Raji (cell line): ENCODE measurements around the gene PCDHGB7.
"Not testable (repeated sequence)": the region's sequence is repeated elsewhere in the genome, so short reads cannot be mapped to it uniquely, and the experiment has no call there.

ENCODE experiments used
- POLR2A ChIP-seq: IDR thresholded peaks from 2 replicates; pipeline ENCODE4 v1.6.1; 2011; ENCODE audit warnings: low read depth, low read length, control low read depth; ENCODE audit not compliant: insufficient read depth

PCDHGB7 gene

GRCh38 chr5:141392429-141393198 is 24.9 kb upstream of the PCDHGB7 start, which contains the start of gene PCDHGA8:
Gene PCDHGA8, plus strand, starts transcription at chr5:141392633. Its CDS starts 181 bp downstream, at chr5:141392814.
- no peak for TF ChIP-seq POLR2A

GRCh38 chr5:141393267-141393666 is 24.2 kb upstream of the PCDHGB7 start:
- TF ChIP-seq POLR2A, result no peak

GRCh38 chr5:141397756-141398551 is 19.5 kb upstream of the PCDHGB7 start, which contains the start of gene PCDHGB5:
Gene PCDHGB5, plus strand, starts transcription at chr5:141397947. Its CDS starts 181 bp downstream, at chr5:141398128.
- not testable (repeated sequence) for TF ChIP-seq POLR2A

- no peak for TF ChIP-seq POLR2A
These were observed 18.9 kb upstream of the PCDHGB7 start for GRCh38 chr5:141398608-141399007.

- no peak for TF ChIP-seq POLR2A
These were observed 17.8 kb upstream of the PCDHGB7 start for GRCh38 chr5:141399555-141400258.

- no peak for TF ChIP-seq POLR2A
These were observed 14.8 kb upstream of the PCDHGB7 start, which contains the start of gene PCDHGA9 for GRCh38 chr5:141402553-141403243. Gene PCDHGA9, plus strand, starts transcription at chr5:141402778. Its CDS starts 175 bp downstream, at chr5:141402953.

- TF ChIP-seq POLR2A, result no peak
These were observed 14.1 kb upstream of the PCDHGB7 start for GRCh38 chr5:141403387-141403786.

- TF ChIP-seq POLR2A, result not testable (repeated sequence)
These were observed 9.5 kb upstream of the PCDHGB7 start, which contains the start of gene PCDHGB6 for GRCh38 chr5:141407790-141408505. Gene PCDHGB6, plus strand, starts transcription at chr5:141408021. Its CDS starts 182 bp downstream, at chr5:141408203.

GRCh38 chr5:141409598-141410306 is 7.7 kb upstream of the PCDHGB7 start:
- no peak for TF ChIP-seq POLR2A

GRCh38 chr5:141411575-141411974 is 5.9 kb upstream of the PCDHGB7 start:
- no peak for TF ChIP-seq POLR2A

GRCh38 chr5:141412854-141413539 is 4.5 kb upstream of the PCDHGB7 start, which contains the start of gene PCDHGA10:
Gene PCDHGA10, plus strand, starts transcription at chr5:141412987. Its CDS starts 189 bp downstream, at chr5:141413176.
- no peak for TF ChIP-seq POLR2A

- TF ChIP-seq POLR2A, result no peak
These were observed 3.9 kb upstream of the PCDHGB7 start for GRCh38 chr5:141413540-141414069.

GRCh38 chr5:141419074-141419880 is 1.8 kb downstream of the PCDHGB7 start:
- TF ChIP-seq POLR2A, result no peak
